GM18511 (cell line): ENCODE data around the gene HUNK.

ENCODE experiments used
- ATAC-seq: cut with Tn5 transposase; IDR thresholded peaks from one replicate; pipeline ENCODE4 v1.9.1; 2021; ENCODE audit warnings: mild to moderate bottlenecking, moderate library complexity; ENCODE audit not compliant: unreplicated experiment

HUNK gene

GRCh38 chr21:31948676-31949075 is 75.9 kb downstream of the HUNK start:
- ATAC-seq, result no peak

GRCh38 chr21:31952828-31953227 is 80.0 kb downstream of the HUNK start:
- ATAC-seq, result no peak

- ATAC-seq, result no peak
Measured at GRCh38 chr21:31957631-31958030, 84.8 kb downstream of the HUNK start.

GRCh38 chr21:31959881-31960280 is 87.1 kb downstream of the HUNK start:
- no peak for ATAC-seq

DNA sequence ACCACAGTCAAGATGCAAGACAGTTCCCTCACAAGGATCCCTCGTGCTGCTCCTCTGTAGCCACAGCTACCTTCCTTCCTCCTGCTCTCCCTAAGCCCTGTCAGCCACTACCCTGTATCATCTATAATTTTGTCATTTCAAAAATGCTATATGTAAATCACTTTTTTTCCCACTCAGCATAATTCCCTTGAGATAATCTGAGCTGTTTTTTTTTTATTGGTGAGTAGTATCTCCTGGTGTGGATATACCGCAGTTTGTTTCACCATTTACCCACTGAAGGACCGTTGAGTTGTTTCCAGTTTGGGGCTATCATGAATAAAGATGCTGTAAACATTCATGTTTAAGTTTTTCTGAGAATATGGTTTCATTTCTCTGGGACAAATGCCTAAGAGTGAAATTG is 88.2 kb downstream of the HUNK start:
- ATAC-seq, result no peak

- no peak for ATAC-seq
Measured at GRCh38 chr21:31961704-31962103, 88.9 kb downstream of the HUNK start.

GRCh38 chr21:31964692-31965091 is 91.9 kb downstream of the HUNK start:
- no peak for ATAC-seq

GRCh38 chr21:31967334-31967733 is 94.5 kb downstream of the HUNK start:
- ATAC-seq, result no peak

DNA sequence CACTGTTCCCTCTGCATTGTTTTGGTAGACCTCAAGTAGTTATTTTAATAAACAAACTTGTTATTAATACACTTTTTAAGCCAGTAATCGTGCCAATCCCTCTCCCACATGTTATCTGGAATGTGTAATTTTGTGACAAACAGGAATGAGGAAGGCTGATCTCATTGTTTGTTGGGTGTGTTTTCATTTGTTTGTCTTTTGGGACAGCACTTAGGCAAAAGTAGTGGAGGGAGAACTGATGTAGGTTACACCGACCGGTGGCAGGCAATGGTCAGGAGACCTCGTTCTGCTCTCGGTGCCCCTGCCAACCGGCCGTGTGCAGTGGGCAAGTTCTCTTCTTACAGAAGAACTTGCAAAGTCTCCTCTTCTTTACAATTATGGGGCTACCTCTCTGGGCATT is 99.8 kb downstream of the HUNK start:
- ATAC-seq, result no peak

DNA sequence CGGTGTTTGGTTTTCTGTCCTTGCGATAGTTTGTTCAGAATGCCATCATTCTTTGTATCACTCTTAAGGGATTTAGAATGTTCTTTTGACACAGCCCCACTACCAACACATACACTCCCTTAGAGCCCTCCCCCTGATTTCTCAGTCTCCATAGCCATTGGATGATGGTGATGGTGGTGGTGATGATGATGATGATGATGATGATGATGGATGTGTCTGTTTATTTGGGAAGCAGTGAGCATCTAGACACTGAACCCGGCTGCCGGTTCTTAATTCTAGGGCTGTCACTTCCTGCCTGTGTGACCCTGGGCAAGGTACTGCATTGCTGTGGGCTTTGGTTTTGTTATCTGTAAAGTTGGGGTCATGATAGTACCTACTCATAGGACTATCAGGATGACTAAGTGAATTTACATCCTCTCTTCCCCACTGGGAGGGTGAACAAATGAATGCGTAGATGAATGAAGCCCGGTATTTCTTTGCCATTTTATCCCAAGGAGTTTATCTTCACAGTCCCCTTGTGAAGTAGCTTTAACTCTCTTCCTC is 100.7 kb downstream of the HUNK start:
- ATAC-seq, result no peak

- ATAC-seq, result no peak
Measured at GRCh38 chr21:31974454-31974985, 101.7 kb downstream of the HUNK start.

DNA sequence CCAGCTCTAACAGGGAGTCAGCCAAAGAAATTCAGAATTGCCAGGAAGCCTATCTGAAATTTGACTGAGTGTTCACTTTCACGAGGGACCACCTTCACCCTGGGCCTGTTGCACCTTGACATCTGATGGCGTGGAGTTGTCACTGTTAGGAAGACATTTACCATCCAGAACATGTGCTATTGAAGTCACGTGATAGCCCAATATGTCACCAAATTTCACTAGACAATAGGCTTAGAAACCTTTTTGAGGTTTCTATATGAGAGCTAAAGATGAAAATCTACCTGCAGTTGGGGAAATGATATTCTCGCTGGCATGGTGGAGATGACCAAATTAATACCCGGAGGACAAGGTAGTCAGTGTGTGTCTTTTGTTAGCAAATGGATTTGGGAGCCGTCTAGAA is 102.7 kb downstream of the HUNK start:
- no peak for ATAC-seq

- no peak for ATAC-seq
Measured at GRCh38 chr21:31977816-31978215, 105.0 kb downstream of the HUNK start.

- no peak for ATAC-seq
Measured at GRCh38 chr21:31983120-31983519, 110.3 kb downstream of the HUNK start.

- no peak for ATAC-seq
Measured at GRCh38 chr21:31983554-31983953, 110.7 kb downstream of the HUNK start.

- ATAC-seq, result no peak
Measured at GRCh38 chr21:31985398-31985797, 112.6 kb downstream of the HUNK start.

DNA sequence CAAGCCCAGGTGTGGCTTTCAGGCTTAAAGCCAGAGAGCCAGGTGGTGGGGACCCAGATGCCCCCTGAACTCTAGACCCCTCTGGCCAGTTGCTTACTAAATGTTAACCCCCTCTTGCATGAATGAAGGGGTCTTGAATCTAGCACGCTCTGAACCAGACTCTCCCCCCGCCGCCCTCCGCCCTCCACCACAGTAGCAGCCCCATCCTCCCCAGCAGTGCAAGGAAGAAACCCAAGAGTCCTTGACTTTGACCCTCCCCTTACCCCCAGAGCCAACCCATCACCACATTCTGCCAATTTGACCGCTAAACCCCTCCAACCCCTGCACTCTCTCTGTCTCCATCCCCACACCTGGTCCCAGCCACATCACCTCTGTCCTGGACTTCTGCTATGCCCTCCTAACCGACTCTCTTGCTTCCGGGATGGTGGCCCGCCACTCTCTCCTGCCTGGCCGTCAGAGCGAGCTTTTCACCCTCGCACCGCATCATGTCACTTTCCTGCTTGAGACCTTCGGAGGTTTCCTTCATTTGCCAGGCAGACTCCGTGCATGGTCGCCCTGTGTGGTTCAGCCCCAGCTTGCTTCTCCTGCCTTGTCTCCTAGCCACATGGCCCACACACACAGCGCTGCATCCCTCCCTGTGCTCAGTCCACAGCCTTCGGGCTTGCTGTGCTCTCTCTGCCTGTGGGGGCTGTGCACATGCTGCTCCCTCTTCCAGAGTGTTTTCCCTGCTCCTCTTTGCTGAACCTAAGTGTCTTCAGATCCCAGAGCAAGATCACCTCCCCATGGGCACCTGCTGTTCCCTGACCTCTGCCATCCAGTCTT is 113.4 kb downstream of the HUNK start:
- no peak for ATAC-seq

- ATAC-seq, result no peak
Measured at GRCh38 chr21:31987696-31988095, 114.9 kb downstream of the HUNK start.

GRCh38 chr21:31988492-31989290 is 115.9 kb downstream of the HUNK start:
- ATAC-seq, result no peak

DNA sequence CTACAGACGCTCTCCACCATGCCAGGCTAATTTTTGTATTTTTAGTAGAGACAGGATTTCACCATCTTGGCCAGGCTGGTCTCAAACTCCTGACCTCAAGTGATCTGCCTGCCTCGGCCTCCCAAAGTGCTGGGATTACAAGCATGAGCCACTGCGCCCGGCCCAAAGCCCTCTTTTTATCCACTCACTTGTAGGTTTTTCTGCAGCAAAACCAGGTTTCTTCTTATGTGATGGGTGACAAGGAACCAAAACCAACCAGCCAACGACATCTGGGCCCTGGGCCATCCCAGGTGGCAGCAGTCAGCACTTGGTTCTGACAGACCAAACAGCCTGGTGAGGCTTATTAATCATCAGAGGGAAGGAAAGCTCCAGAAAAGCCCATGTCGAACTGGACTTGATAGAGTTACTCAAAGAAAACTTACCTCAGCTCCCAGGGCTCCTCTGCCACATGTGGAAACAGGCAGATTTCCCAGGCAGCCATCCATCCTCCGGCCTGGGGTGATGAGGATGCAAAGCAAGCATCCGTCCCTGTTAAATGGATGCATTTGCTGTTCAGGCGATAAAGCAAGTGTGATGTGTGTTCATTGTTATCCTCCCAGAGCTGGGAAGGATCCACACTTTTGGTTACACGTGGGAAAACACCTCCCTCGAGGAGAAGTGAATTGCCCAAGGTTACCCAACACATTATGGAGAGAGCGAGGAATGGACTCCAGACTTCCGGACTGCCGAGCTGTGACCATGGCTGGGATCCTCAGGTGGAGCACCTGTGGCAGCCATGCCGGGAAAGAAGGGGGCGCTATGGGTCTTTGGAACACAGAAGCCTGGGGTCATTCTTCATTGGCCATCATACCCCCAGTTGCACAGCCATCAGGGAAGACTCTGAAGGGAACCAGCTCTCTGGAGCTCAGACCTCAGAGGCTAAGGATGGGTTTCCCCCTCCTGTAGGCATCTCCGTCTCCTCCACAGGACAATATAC is 118.8 kb downstream of the HUNK start:
- ATAC-seq, result no peak
